K562 (cell line): ENCODE results near the gene HAGHL. TPM values are rescaled to one million over a fixed set of nuclear protein-coding genes. Genes with fewer than 3 reads are reported as not detected.

Experiments used
- ATF1 ChIP-seq, 2 experiments: fragments of 450-650 bp in 1 of 2; IDR thresholded peaks; 2 replicates each; pipeline ENCODE4 v1.6.1; 2016; ENCODE audit warnings: missing compliant biosample characterization in 1 of 2, missing genetic modification characterization in 1 of 2
- CCNT2 ChIP-seq: IDR thresholded peaks from 2 replicates; pipeline ENCODE4 v1.6.1; 2011; ENCODE audit warnings: borderline replicate concordance, low read depth, mild to moderate bottlenecking, moderate library complexity, mixed read lengths, low read length; ENCODE audit not compliant: insufficient read length; ENCODE audit errors: extremely low read depth
- NFIC ChIP-seq: fragments of 450-650 bp; IDR thresholded peaks from 2 replicates; pipeline ENCODE4 v1.6.1; 2017; ENCODE audit warnings: mild to moderate bottlenecking, inconsistent platforms
- PHB2 ChIP-seq: fragments of 450-650 bp; IDR thresholded peaks from 2 replicates; pipeline ENCODE4 v1.6.1; 2017; ENCODE audit warnings: low read depth
- RCOR1 ChIP-seq, 2 experiments: IDR thresholded peaks; 2 replicates each; pipeline ENCODE4 v1.6.1; 2012; ENCODE audit warnings: low read depth in 2 of 2, low read length in 2 of 2, borderline replicate concordance in 1 of 2, improper control_type of control experiment in 1 of 2
- RHOXF2B ChIP-seq: fragments of 250-450 bp; sonication (Bioruptor Pico); conservative IDR thresholded peaks from 2 replicates; pipeline ENCODE4 v1.5.1; 2021
- SIN3B ChIP-seq: fragments of 450-650 bp; IDR thresholded peaks from 2 replicates; pipeline ENCODE4 v1.6.1; 2017; ENCODE audit warnings: low read depth, mild to moderate bottlenecking, moderate library complexity
- SMARCB1 ChIP-seq: IDR thresholded peaks from 2 replicates; pipeline ENCODE4 v1.6.1; 2011; ENCODE audit warnings: improper control_type of control experiment, low read depth; ENCODE audit not compliant: insufficient read length
- ZNF583 ChIP-seq: fragments of 250-450 bp; sonication (Bioruptor Pico); IDR thresholded peaks from 2 replicates; pipeline ENCODE4 v1.4.0; 2020
- polyA plus RNA-seq, 8 experiments: library from polyadenylated mRNA; depleted of rRNA in 4 of 8; stranded (reverse) in 5 of 8; unstranded in 3 of 8; fragments of >200 nt; fragmentation: Nextera tagmentation in 2 of 8; fragmentation: Illumina TruSeq in 1 of 8; extraction: Ambion mirVana in 2 of 8; extraction: Trizol in 1 of 8; gene quantifications; 2 replicates each; pipeline versions ENCODE4 v1.2.1 to v1.2.3, GENCODE V29; 2011 to 2014; ENCODE audit warnings: inconsistent platforms in 1 of 8, missing spikeins in 1 of 8
- total RNA-seq, 7 experiments: library from RNA; depleted of rRNA in 6 of 7; stranded (reverse); fragments of >200 nt in 6 of 7; fragmentation: Illumina TruSeq in 2 of 7; extraction: Trizol in 2 of 7; gene quantifications; 2 replicates each; pipeline versions ENCODE4 v1.2.1 to v1.2.3, GENCODE V29; 2011 to 2021; ENCODE audit warnings: low replicate concordance in 1 of 7
- TF ChIP-seq, protein P1 (sequence below): fragments of 450-650 bp; formaldehyde crosslinking; IDR thresholded peaks from 2 replicates; pipeline ENCODE4 v1.4.0; 2020; ENCODE audit warnings: mild to moderate bottlenecking, moderate library complexity
- TF ChIP-seq, protein P2 (sequence below), 2 experiments: IDR thresholded peaks; 2 replicates each; pipeline ENCODE4 v1.6.1; 2011; ENCODE audit warnings: borderline replicate concordance in 1 of 2, control low read depth in 1 of 2, low read depth in 1 of 2, low read length in 1 of 2, mild to moderate bottlenecking in 1 of 2, mixed read lengths in 1 of 2, moderate library complexity in 1 of 2; ENCODE audit not compliant: insufficient read depth in 1 of 2, insufficient read length in 1 of 2, poor library complexity in 1 of 2, severe bottlenecking in 1 of 2; ENCODE audit errors: extremely low read depth in 1 of 2
- TF ChIP-seq, protein P3 (sequence below): fragments of 450-650 bp; formaldehyde crosslinking; IDR thresholded peaks from 2 replicates; pipeline ENCODE4 v1.4.0; 2022; ENCODE audit warnings: mild to moderate bottlenecking, moderate library complexity

Gene HAGHL
- total and polyA plus RNA-seq, 9 of the 15 experiments (the other 6 are each of a cell fraction or from before 2014, with no cell fraction given), result 0.31 to 83.4 (median 20.7) TPM

DNA sequence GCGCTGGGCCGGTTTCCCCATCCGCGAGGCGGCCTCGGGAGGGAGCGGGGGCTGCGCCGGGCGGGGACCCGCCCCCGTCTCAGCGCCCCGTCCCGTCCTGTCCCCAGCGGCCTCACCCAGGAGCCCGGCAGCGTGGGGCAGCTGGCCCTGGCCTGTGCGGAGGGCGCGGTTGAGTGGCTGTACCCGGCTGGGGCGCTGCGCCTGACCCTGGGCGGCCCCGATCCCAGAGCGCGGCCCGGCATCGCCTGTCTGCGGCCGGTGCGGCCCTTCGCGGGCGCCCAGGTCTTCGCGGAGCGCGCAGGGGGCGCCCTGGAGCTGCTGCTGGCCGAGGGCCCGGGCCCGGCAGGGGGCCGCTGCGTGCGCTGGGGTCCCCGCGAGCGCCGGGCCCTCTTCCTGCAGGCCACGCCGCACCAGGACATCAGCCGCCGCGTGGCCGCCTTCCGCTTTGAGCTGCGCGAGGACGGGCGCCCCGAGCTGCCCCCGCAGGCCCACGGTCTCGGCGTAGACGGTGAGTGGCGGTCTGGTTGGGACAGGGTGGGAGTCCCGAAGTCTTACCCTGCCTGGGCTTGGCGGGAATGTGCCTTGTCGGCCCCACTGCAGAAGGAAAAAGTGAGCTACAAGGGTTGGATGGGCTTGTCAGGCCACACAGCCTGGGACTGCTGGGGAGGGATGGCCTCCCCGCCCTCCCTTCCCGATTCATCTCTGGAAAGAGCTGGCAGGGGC, 11.3 kb upstream of the HAGHL start (continued):
- TF ChIP-seq, protein P1, sequence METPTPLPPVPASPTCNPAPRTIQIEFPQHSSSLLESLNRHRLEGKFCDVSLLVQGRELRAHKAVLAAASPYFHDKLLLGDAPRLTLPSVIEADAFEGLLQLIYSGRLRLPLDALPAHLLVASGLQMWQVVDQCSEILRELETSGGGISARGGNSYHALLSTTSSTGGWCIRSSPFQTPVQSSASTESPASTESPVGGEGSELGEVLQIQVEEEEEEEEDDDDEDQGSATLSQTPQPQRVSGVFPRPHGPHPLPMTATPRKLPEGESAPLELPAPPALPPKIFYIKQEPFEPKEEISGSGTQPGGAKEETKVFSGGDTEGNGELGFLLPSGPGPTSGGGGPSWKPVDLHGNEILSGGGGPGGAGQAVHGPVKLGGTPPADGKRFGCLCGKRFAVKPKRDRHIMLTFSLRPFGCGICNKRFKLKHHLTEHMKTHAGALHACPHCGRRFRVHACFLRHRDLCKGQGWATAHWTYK, result peak; percentile 7; the same call in 1 of the 2 replicates
- TF ChIP-seq PHB2 (no peak), CCNT2 (no peak), RCOR1 (IDR thresholded peaks at IDR 0.05; ENCODE audit: borderline replicate concordance in 1 of 2, low read depth in 2 of 2, low read length in 2 of 2) (0 out of 4 replicates have a peak, but pooled peaks of 1 of the 2 experiments have one; percentile 4), SMARCB1 (no peak), RHOXF2B (CRISPR knock-in tag) (no peak), NFIC (no peak), SIN3B (peak; percentile 8; the same call in 1 of the 2 replicates), ATF1 (CRISPR knock-in tag; IDR thresholded peaks at IDR 0.05) (no peak), ATF1 (tag; IDR thresholded peaks at IDR 0.05) (no peak), ZNF583 (CRISPR knock-in tag) (no peak)
- TF ChIP-seq, protein P2, sequence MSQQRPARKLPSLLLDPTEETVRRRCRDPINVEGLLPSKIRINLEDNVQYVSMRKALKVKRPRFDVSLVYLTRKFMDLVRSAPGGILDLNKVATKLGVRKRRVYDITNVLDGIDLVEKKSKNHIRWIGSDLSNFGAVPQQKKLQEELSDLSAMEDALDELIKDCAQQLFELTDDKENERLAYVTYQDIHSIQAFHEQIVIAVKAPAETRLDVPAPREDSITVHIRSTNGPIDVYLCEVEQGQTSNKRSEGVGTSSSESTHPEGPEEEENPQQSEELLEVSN (IDR thresholded peaks at IDR 0.05; ENCODE audit: borderline replicate concordance in 1 of 2, extremely low read depth in 1 of 2, insufficient read depth in 1 of 2, insufficient read length in 1 of 2, low read depth in 1 of 2, low read length in 1 of 2, poor library complexity in 1 of 2, severe bottlenecking in 1 of 2), result peak; percentile 28 to 59
- TF ChIP-seq, protein P3, sequence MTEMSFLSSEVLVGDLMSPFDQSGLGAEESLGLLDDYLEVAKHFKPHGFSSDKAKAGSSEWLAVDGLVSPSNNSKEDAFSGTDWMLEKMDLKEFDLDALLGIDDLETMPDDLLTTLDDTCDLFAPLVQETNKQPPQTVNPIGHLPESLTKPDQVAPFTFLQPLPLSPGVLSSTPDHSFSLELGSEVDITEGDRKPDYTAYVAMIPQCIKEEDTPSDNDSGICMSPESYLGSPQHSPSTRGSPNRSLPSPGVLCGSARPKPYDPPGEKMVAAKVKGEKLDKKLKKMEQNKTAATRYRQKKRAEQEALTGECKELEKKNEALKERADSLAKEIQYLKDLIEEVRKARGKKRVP, result no peak
